Trophoblast cell (in vitro differentiated cells and primary cell): ENCODE data around the gene IL22RA1. TPM values are rescaled to one million over a fixed set of nuclear protein-coding genes. Genes with fewer than 3 reads are reported as not detected.

Source experiments
- DNase-seq, 2 donors: peaks; one replicate each; pipeline ENCODE4 v3.0.0-alpha.2; 2016
- H2AFZ ChIP-seq: 2 replicates; pipeline ENCODE4 v1.6.1; 2013; ENCODE audit warnings: low read length, moderate library complexity, mild to moderate bottlenecking; ENCODE audit not compliant: insufficient read depth, poor library complexity
- H2AK5ac ChIP-seq: 2 replicates; pipeline ENCODE4 v1.6.1; 2013; ENCODE audit warnings: mild to moderate bottlenecking, low read length
- H2BK120ac ChIP-seq: 2 replicates; pipeline ENCODE4 v1.6.1; 2013; ENCODE audit warnings: low read length, mild to moderate bottlenecking, moderate library complexity; ENCODE audit not compliant: insufficient read depth, poor library complexity
- H2BK12ac ChIP-seq: 2 replicates; pipeline ENCODE4 v1.6.1; 2013; ENCODE audit warnings: mild to moderate bottlenecking, low read length, moderate library complexity
- H2BK5ac ChIP-seq: 2 replicates; pipeline ENCODE4 v1.6.1; 2013; ENCODE audit warnings: low read length, low read depth, moderate library complexity, mild to moderate bottlenecking; ENCODE audit not compliant: poor library complexity
- H3K14ac ChIP-seq: 2 replicates; pipeline ENCODE4 v1.6.1; 2013; ENCODE audit warnings: mild to moderate bottlenecking, low read length
- H3K18ac ChIP-seq: 2 replicates; pipeline ENCODE4 v1.6.1; 2013; ENCODE audit warnings: mild to moderate bottlenecking, low read length
- H3K23ac ChIP-seq: 2 replicates; pipeline ENCODE4 v1.6.1; 2013; ENCODE audit warnings: low read length
- H3K27ac ChIP-seq: 2 replicates; pipeline ENCODE4 v1.5.1; 2013; ENCODE audit warnings: low read depth, mild to moderate bottlenecking, inconsistent platforms, low read length, moderate library complexity
- H3K27me3 ChIP-seq: 2 replicates; pipeline ENCODE4 v1.6.1; 2013; ENCODE audit warnings: inconsistent platforms, mild to moderate bottlenecking, low read length, moderate library complexity; ENCODE audit not compliant: insufficient read depth
- H3K36me3 ChIP-seq, 2 experiments: 1 replicate in 1 of 2; 2 replicates in 1 of 2; pipeline ENCODE4 v1.6.1; 2013; ENCODE audit warnings: low read length in 2 of 2, mild to moderate bottlenecking in 2 of 2, moderate library complexity in 1 of 2; ENCODE audit not compliant: insufficient read depth in 2 of 2, control insufficient read depth in 1 of 2
- H3K4ac ChIP-seq: 2 replicates; pipeline ENCODE4 v1.6.1; 2013; ENCODE audit warnings: low read depth, mild to moderate bottlenecking, low read length, moderate library complexity
- H3K4me1 ChIP-seq, 2 experiments: 1 replicate in 1 of 2; 2 replicates in 1 of 2; pipeline ENCODE4 v1.6.1; 2013; ENCODE audit warnings: low read length in 2 of 2, mild to moderate bottlenecking in 2 of 2, moderate library complexity in 1 of 2; ENCODE audit not compliant: insufficient read depth in 2 of 2, control insufficient read depth in 1 of 2
- H3K4me2 ChIP-seq: 2 replicates; pipeline ENCODE4 v1.6.1; 2013; ENCODE audit warnings: inconsistent platforms, mild to moderate bottlenecking, low read length, moderate library complexity
- H3K4me3 ChIP-seq: 2 replicates; pipeline ENCODE4 v1.5.1; 2013; ENCODE audit warnings: mild to moderate bottlenecking, low read depth, low read length, inconsistent platforms
- H3K79me1 ChIP-seq: one replicate; pipeline ENCODE4 v1.6.1; 2013; ENCODE audit warnings: low read length
- H3K79me2 ChIP-seq: 2 replicates; pipeline ENCODE4 v1.6.1; 2013; ENCODE audit warnings: low read length, mild to moderate bottlenecking; ENCODE audit not compliant: control insufficient read depth, insufficient read depth, poor library complexity
- H3K9ac ChIP-seq: 2 replicates; pipeline ENCODE4 v1.6.1; 2013; ENCODE audit warnings: mild to moderate bottlenecking, low read length
- H3K9me3 ChIP-seq: 2 replicates; pipeline ENCODE4 v1.6.1; 2013; ENCODE audit warnings: low read depth, mild to moderate bottlenecking, control low read depth, inconsistent platforms, low read length; ENCODE audit not compliant: insufficient read depth
- H4K12ac ChIP-seq: 2 replicates; pipeline ENCODE4 v1.6.1; 2013; ENCODE audit warnings: low read depth, mild to moderate bottlenecking, low read length, moderate library complexity
- H4K8ac ChIP-seq: 2 replicates; pipeline ENCODE4 v1.6.1; 2013; ENCODE audit warnings: low read depth, mild to moderate bottlenecking, low read length, moderate library complexity
- H4K91ac ChIP-seq: one replicate; pipeline ENCODE4 v1.6.1; 2013; ENCODE audit warnings: low read depth, mild to moderate bottlenecking, low read length, moderate library complexity
- WGBS: extraction: QIAGEN DNeasy Blood & Tissue Kit; methylation state at CpG from one replicate; pipeline ENCODE4 v1.1.7; 2013; ENCODE audit warnings: missing lambda C conversion rate; ENCODE audit not compliant: insufficient read length, insufficient coverage; ENCODE audit errors: extremely low coverage; 5-methylcytosine and 5-hydroxymethylcytosine counted together
- polyA plus RNA-seq: library from polyadenylated mRNA; stranded (reverse); fragments of 200-250 nt; gene quantifications from 2 replicates; pipeline ENCODE4 v1.2.3, GENCODE V29; 2013

IL22RA1 gene
- 0.15 and 0.18 TPM in 2 replicates for polyA plus RNA-seq

GRCh38 chr1:24142546-24143534 is at the start of gene IL22RA1:
Gene IL22RA1, minus strand, starts transcription at chr1:24143140. Its CDS starts 58 bp downstream, at chr1:24143082.
- Histone ChIP-seq H2BK120ac (no peak within 1 kb of the TSS), H3K36me3 (no peaks in the 10 kb centered on the region), H3K18ac (no peak within 1 kb of the TSS)

GRCh38 chr1:24191860-24192259 is 48.9 kb upstream of the IL22RA1 start:
- peak in 1 of 2 donors; percentile 33 for DNase-seq
- no CpG with 5 or more reads among the region's 5 CpGs for WGBS

More at GRCh38 chr1:24142546-24143534, at the start of gene IL22RA1:
- Histone ChIP-seq H3K14ac (no peak within 1 kb of the TSS), H3K23ac (no peak within 1 kb of the TSS), H2BK5ac (no peak within 1 kb of the TSS), H3K79me2 (no peaks in the 10 kb centered on the region), H3K4ac (no peak within 1 kb of the TSS), H3K9me3 (no peaks in the 10 kb centered on the region), H3K27ac (no peak within 1 kb of the TSS), H3K27me3 (no peaks in the 10 kb centered on the region), H3K4me1 (peaks cover 0 to 4% of the 10 kb centered on the region in 2 experiments), H2AK5ac (no peak within 1 kb of the TSS), H2AFZ (no peak within 1 kb of the TSS), H3K4me3 (no peak within 1 kb of the TSS), H3K79me1 (no peaks in the 10 kb centered on the region), H3K9ac (no peak within 1 kb of the TSS), H4K91ac (no peak within 1 kb of the TSS), H4K12ac (no peak within 1 kb of the TSS), H4K8ac (no peak within 1 kb of the TSS), H3K4me2 (no peak within 1 kb of the TSS), H2BK12ac (no peak within 1 kb of the TSS)
- no peak for DNase-seq
- no CpG with 5 or more reads among the region's 22 CpGs for WGBS

GRCh38 chr1:24190983-24191461 is 48.1 kb upstream of the IL22RA1 start:
- Histone ChIP-seq H3K36me3 (no peaks in the 10 kb centered on the region), H3K18ac (no peak overlapping the region), H2AFZ (no peak overlapping the region), H3K4me3 (no peak overlapping the region), H2BK120ac (no peak overlapping the region), H2BK12ac (no peak overlapping the region), H3K4me2 (no peak overlapping the region), H3K9ac (no peak overlapping the region), H4K91ac (no peak overlapping the region), H3K4ac (no peak overlapping the region), H3K27me3 (no peaks in the 10 kb centered on the region), H4K12ac (no peak overlapping the region), H2AK5ac (no peak overlapping the region), H3K4me1 (peaks cover 6 to 7% of the 10 kb centered on the region in 2 experiments), H2BK5ac (no peak overlapping the region), H3K79me2 (peaks cover 3% of the 10 kb centered on the region), H3K9me3 (no peaks in the 10 kb centered on the region), H3K27ac (no peak overlapping the region), H3K23ac (no peak overlapping the region), H3K14ac (no peak overlapping the region), H4K8ac (no peak overlapping the region), H3K79me1 (peaks cover 6% of the 10 kb centered on the region)
- no peak for DNase-seq
- no CpG with 5 or more reads among the region's 3 CpGs for WGBS

More at GRCh38 chr1:24191860-24192259, 48.9 kb upstream of the IL22RA1 start:
- H3K14ac ChIP-seq = no peak overlapping the region
- no peaks in the 10 kb centered on the region for H3K9me3 ChIP-seq
- H2AFZ ChIP-seq = no peak overlapping the region
- no peak overlapping the region for H2BK120ac ChIP-seq
- H3K27me3 ChIP-seq = no peaks in the 10 kb centered on the region
- peaks cover 6% of the 10 kb centered on the region for H3K79me1 ChIP-seq
- no peaks in the 10 kb centered on the region for H3K36me3 ChIP-seq
- H4K8ac ChIP-seq = no peak overlapping the region
- H2AK5ac ChIP-seq = no peak overlapping the region
- H3K9ac ChIP-seq = no peak overlapping the region
- no peak overlapping the region for H4K91ac ChIP-seq
- no peak overlapping the region for H3K18ac ChIP-seq
- no peak overlapping the region for H3K27ac ChIP-seq
- no peak overlapping the region for H3K23ac ChIP-seq
- no peak overlapping the region for H2BK5ac ChIP-seq
- H3K4me3 ChIP-seq = no peak overlapping the region
- H3K4me1 ChIP-seq = peaks cover 4% of the 10 kb centered on the region in 2 experiments
- no peak overlapping the region for H4K12ac ChIP-seq
- H3K79me2 ChIP-seq = peaks cover 3% of the 10 kb centered on the region
- H3K4me2 ChIP-seq = no peak overlapping the region
- no peak overlapping the region for H3K4ac ChIP-seq
- H2BK12ac ChIP-seq = no peak overlapping the region

GRCh38 chr1:24189528-24189927 is 46.6 kb upstream of the IL22RA1 start:
- Histone ChIP-seq H3K27ac (no peak overlapping the region), H3K9ac (no peak overlapping the region), H3K27me3 (no peaks in the 10 kb centered on the region), H4K12ac (no peak overlapping the region), H3K14ac (no peak overlapping the region), H2BK120ac (no peak overlapping the region), H3K36me3 (no peaks in the 10 kb centered on the region), H4K91ac (no peak overlapping the region), H2BK12ac (no peak overlapping the region), H3K18ac (no peak overlapping the region), H3K79me2 (peaks cover 3% of the 10 kb centered on the region), H3K4me2 (no peak overlapping the region), H3K79me1 (peaks cover 6% of the 10 kb centered on the region), H2AK5ac (no peak overlapping the region), H2AFZ (no peak overlapping the region), H2BK5ac (no peak overlapping the region), H3K4me3 (no peak overlapping the region), H3K23ac (no peak overlapping the region), H3K9me3 (no peaks in the 10 kb centered on the region), H4K8ac (no peak overlapping the region), H3K4me1 (peaks cover 6 to 9% of the 10 kb centered on the region in 2 experiments), H3K4ac (no peak overlapping the region)
- no peak for DNase-seq
- no CpG with 5 or more reads among the region's 7 CpGs for WGBS
